Superior temporal gyrus (tissue), 1 donor: Measurements from ENCODE around the gene CD33.
A peak's percentile ranks its signal among the peaks of the same experiment; 100 is the strongest.

Source experiments
- DNase-seq: peaks from one replicate; pipeline ENCODE4 v3.0.0-alpha.2; 2016; ENCODE audit errors: extremely low spot score

Gene CD33

DNA sequence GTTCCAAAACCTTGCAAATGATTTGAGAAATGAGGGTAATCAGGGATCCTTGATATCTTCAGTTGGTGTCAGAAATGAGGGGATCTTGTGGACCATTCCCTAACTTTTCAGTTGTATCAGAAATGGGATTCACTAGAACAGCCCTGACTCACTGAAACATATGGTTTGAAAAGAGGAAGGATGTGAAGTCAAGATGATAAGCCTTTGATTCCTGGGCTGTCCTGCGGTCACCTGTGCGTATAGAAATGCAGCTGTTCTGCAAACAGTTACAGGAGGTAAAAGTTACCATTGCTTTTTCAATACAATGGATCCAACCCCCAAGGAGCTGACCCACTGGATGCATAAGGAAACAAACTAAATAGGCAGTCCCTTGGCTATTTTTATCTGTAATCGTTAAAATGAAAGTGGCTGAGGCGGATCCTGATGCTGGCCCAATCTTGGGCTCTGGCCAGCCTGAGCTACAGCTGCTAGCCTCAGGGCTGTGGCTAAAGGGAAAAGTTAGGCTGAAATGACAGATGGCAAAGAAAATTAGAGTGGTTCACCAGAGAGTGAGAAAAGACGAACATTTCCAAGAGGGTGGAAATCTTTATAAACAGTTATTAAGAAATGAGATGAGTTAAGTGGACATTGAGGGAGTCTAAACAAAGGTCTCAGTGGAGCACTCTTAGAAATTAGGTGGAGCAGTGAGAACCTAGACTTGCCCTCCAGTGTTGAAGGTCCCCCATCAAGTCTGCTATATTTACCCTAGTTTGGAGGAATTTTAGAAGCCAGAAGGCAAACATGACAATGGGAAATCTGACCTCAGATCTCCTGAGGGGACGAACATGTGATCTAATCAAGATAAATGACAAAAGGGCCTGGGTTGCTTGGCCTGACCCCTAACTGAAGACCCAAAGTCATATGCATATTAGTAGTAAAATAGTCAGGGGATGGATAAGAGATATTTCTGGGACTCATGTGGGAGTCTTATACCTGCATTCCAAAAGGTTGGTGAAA lies 33.6 kb downstream of the CD33 start:
- DNase-seq = no peak

DNA sequence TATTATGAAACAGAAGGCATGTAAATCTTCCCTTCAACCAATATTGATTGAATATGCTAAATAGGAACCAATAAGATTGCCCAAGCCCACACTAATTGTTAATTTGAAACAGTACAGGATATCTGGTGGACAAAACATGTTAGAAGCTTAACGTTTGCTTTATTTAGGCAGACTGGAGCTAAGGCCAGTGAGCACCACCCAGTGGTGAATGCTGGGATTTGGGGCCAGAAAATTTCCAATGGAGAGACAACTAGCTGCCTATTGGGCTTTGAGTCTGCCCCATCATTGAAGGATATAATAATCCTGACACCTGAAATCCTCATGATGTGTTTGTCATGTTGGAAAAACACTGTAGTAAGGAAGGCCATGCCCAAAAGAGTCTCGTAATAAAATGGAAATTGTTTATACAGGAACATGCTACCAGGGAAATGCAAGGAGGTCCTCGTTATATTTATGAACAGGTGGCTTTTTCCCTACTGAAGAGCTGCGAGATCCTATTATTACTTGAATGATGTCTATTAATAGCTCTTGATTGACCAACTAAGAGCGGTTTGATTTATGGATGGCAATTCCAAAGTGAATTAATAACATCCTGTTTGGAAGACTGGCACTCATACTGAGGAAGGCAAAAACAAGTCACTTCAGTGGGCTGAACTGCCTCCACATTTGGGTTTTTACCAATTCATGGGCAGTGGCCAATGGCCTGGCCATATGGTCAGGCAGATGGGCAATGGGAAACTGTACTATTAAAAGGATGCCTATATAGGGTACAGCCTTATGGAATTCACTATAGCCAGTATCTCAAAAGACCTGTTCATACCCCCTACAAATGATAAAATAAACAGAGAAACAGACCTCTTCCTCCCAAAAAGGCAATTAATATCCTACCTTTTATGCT lies 34.7 kb downstream of the CD33 start:
- peak; percentile 69 for DNase-seq

DNA sequence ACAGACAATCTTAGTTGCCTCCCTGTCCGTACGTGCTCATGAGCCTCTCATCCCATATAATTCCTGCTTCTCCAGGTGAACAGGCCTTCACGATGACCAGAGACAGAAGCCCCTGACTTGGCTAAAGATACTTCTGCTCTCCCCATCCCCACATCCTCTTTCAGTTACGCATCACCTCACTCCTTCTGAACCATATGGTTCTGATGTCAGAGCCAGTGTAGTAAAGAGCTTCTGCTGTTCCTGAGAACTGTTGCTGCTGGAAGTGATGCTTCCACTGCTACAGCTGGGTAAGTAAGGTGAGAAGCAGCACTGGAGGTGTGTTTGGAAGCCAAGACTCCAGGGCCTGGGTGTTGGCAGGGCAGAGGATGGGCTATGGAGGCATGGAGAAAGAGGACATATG lies 38.9 kb downstream of the CD33 start:
- no peak for DNase-seq

DNA sequence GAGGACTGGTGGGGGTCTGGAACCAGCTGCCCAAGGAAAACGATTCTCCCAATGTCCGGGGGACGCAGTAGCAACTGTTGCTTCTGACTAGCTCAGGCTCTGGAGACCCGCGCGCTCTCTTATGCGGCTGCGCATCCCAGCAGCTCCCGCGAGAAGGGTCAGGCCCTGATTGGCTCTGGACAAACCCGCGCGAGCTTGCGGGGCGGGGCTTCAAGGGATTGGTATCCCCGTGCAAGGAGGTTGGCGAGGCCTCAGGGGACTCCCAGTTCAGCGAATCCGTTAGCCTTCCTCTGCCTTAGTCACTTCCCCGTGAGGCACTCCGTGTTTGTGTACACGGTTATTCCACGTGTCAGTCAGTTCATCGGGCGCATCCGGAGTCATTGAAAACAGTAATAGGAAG lies 46.2 kb downstream of the CD33 start:
- no peak for DNase-seq

DNA sequence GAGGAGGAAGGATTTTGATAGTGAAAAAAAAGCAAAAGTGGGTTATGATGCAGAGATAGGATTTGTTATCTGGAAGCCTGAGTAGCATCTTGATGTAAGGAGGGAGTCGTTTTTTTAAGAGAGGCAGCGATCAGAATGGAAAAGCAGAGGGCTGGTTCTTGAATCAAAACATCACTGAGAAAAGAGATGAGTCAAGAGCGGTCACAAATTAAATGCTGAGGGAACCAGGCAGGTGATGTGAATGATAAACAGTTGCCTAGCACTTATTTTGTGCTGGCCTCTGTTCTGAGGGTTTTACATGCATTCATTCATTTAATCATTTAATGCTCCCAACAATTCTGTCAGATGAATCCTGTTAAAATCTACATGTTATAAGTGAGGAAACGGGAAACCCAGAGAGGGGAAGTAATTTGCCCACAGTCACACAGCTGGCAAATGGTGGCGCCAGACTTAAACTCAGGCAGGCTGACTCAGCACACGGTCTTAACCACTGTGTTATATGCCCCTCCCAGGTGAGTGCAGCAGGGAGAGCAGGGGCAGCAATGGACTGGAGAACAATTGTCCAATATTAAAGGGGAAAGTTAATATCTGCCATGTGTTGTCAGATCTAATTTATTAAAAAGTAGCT lies 47.4 kb downstream of the CD33 start:
- DNase-seq = no peak

DNA sequence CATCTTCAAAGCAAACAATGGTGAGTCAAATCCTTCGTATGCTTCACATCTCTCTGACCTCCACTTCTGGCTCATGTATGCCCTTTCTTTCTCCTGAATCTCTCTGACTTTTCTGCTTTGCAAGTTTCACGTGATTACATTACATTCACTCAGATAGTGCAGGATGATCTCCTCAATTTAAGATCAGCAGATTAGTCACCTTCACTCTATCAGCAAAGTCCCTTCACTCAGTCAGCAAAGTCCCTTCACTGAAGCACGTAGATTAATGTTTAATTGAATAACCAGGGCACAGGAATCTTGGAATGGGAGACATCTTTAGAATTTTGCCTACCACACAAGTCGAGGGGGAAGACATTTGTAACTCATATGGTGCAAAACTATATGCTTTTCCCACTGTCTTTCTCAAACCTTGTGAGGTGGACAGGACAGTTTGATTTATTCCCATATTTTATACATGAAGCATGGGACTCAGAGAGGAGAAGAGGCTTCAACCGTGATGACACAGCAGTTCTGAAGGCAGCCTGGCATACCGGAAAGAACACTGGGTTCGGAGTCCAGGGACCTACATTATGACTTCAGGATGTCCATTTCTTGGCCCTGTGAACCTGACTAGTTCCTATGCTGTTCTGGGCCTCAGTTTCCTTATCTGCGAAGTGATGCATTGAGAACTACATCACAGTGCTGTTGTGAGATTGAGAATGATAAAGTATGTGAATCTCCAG lies 49.3 kb downstream of the CD33 start:
- DNase-seq = no peak

DNA sequence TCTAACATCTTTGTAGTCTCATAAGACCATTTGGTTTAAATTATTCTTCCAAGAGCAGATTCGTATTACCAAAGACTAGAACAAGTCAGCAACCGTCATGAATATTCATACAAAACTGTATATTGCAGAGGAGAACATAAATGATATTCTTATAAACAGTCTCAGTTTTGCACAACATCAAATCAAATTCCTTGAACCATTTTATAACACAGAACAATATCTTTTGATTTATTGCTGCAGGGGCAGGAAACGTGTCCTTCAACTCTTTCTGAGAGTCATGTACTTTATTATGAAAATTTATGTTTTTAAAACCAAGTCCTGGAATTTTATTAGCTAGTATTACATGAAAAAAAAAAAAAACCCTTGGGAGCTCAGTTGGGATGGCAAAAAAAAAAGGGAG lies 52.2 kb downstream of the CD33 start:
- DNase-seq = no peak

DNA sequence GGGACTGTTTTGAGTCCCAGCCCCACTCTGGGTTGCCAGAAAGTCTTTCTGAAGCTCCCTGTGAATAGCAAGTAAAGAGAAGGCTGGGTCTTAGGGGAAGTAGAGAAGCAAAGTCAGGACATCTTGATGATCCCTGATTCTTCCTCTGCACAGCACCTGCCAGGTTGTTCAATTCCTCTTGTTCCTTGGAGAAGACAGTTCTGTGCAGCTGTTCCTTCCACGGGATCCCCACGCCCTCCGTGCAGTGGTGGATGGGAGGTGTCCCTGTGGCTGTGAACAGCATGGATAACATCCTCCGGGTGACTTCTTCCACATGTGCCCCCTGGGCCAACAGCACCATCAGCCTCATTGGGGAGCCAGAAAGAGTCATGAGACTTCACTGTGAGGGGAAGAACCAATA lies 57.5 kb downstream of the CD33 start:
- no peak for DNase-seq

DNA sequence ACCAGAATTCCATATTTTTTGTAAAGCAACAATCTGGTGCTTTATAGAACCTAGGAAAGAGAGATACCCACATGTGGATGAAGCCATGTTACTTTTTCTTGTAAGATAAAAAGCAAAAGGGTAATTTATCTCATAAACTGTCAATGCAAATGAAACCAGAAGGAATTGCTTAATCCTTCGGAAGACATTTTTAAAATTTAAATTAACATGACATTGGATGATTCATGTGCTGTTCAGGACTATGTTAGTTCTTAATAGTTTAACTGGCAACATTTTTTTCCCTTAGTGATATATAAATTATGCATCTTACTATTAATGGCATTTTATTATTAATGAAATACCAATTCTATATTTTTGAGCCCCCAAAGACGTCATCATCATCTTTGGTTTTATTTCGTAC lies 60.8 kb downstream of the CD33 start:
- DNase-seq = no peak
